Measurements from ENCODE around the gene SLC8A1. TPM values are rescaled to one million over a fixed set of nuclear protein-coding genes. Genes with fewer than 3 reads are reported as not detected.

SLC8A1 gene
- total and polyA plus RNA-seq, 2 donors (not counting 1 experiment from before 2014, with no cell fraction given): 0.07 to 0.20 TPM

- TF ChIP-seq, protein P1, sequence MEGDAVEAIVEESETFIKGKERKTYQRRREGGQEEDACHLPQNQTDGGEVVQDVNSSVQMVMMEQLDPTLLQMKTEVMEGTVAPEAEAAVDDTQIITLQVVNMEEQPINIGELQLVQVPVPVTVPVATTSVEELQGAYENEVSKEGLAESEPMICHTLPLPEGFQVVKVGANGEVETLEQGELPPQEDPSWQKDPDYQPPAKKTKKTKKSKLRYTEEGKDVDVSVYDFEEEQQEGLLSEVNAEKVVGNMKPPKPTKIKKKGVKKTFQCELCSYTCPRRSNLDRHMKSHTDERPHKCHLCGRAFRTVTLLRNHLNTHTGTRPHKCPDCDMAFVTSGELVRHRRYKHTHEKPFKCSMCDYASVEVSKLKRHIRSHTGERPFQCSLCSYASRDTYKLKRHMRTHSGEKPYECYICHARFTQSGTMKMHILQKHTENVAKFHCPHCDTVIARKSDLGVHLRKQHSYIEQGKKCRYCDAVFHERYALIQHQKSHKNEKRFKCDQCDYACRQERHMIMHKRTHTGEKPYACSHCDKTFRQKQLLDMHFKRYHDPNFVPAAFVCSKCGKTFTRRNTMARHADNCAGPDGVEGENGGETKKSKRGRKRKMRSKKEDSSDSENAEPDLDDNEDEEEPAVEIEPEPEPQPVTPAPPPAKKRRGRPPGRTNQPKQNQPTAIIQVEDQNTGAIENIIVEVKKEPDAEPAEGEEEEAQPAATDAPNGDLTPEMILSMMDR (IDR thresholded peaks at IDR 0.05): no peak
- no peak for TF ChIP-seq EZH2 (IDR thresholded peaks at IDR 0.05; ENCODE audit: borderline replicate concordance, insufficient read depth, low read depth, low read length, poor library complexity, severe bottlenecking)
- no peak overlapping the region for H3K9ac ChIP-seq (ENCODE audit: low read length)
- intact Hi-C loops (cut with micrococcal nuclease): no loop called here
- Mint-ChIP-seq H3K27me3 (no peaks in the 10 kb centered on the region), H3K4me1 (no peaks in the 10 kb centered on the region), H3K9me3 (ENCODE audit: insufficient read depth) (no peaks in the 10 kb centered on the region), H3K27ac (no peak overlapping the region), H3K4me3 (no peak overlapping the region)
- DNase-seq: no peak
- ChIA-PET POLR2A (no interaction called here), CTCF (no interaction called here)
- H3K4me1 ChIP-seq (ENCODE audit: control insufficient read depth in 2 of 2, insufficient read depth in 2 of 2, low read length in 2 of 2): no peaks in the 10 kb centered on the region
- no peaks in the 10 kb centered on the region for H3K79me2 ChIP-seq (ENCODE audit: control insufficient read depth, insufficient read depth, low read length)
- no peak overlapping the region for H2AFZ ChIP-seq (ENCODE audit: insufficient read depth, low read depth, low read length, poor library complexity, severe bottlenecking)
- H3K36me3 ChIP-seq (replicated peaks in 1 of 2; ENCODE audit: control extremely low read depth in 1 of 2, control insufficient read depth in 1 of 2, extremely low read depth in 1 of 2, insufficient read depth in 2 of 2, low read length in 1 of 2): no peaks in the 10 kb centered on the region
- 83% methylated on average over 1 of the region's 3 CpGs for WGBS (ENCODE audit: insufficient coverage)
- no peak overlapping the region for H3K27ac ChIP-seq (ENCODE audit: low read length in 2 of 2)
- no peak overlapping the region for H3K4me3 ChIP-seq (ENCODE audit: control extremely low read depth in 1 of 5, extremely low read depth in 1 of 5, insufficient read depth in 1 of 5, low read depth in 2 of 5, low read length in 4 of 5)
- H4K20me1 ChIP-seq (ENCODE audit: control insufficient read depth, insufficient read depth, low read length, poor library complexity, severe bottlenecking): no peaks in the 10 kb centered on the region
- ATAC-seq (ENCODE audit: low read depth): no peak
- H3K9me3 ChIP-seq (ENCODE audit: control extremely low read depth in 1 of 3, control insufficient read depth in 2 of 3, insufficient read depth in 1 of 3, low read length in 2 of 3): no peaks in the 10 kb centered on the region
- no peaks in the 10 kb centered on the region for H3K27me3 ChIP-seq (replicated peaks in 1 of 4; ENCODE audit: control extremely low read depth in 1 of 4, control insufficient read depth in 3 of 4, insufficient read depth in 4 of 4, low read length in 3 of 4)
- H3K4me2 ChIP-seq (replicated peaks; ENCODE audit: low read depth, low read length, poor library complexity, severe bottlenecking): no peak overlapping the region
Measured at GRCh38 chr2:40230707-40231432, 221.0 kb downstream of the SLC8A1 start.

DNA sequence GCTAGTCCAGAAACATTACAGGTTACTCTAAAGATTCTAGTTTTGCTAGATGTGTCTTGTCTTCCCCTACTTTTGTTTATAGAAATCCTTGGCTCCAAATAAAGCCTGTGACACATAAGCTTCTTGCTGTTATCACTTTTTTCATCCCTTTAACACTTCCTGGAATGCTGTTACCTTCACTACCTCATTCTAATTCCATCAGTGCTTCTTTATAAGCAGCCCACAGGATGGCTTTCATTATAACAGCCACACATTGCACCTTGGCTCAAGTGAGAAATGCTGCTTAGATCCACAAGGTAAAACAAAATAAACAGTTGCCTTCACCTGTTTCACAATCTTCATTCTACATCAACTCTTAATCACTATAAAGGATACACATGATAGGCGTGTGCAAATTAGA is 221.7 kb downstream of the SLC8A1 start:
- Histone ChIP-seq H2AFZ (ENCODE audit: insufficient read depth, low read depth, low read length, poor library complexity, severe bottlenecking) (no peak overlapping the region), H3K9me3 (ENCODE audit: control extremely low read depth in 1 of 3, control insufficient read depth in 2 of 3, insufficient read depth in 1 of 3, low read length in 2 of 3) (no peaks in the 10 kb centered on the region), H3K4me1 (ENCODE audit: control insufficient read depth in 2 of 2, insufficient read depth in 2 of 2, low read length in 2 of 2) (no peaks in the 10 kb centered on the region), H4K20me1 (ENCODE audit: control insufficient read depth, insufficient read depth, low read length, poor library complexity, severe bottlenecking) (no peaks in the 10 kb centered on the region), H3K36me3 (replicated peaks in 1 of 2; ENCODE audit: control extremely low read depth in 1 of 2, control insufficient read depth in 1 of 2, extremely low read depth in 1 of 2, insufficient read depth in 2 of 2, low read length in 1 of 2) (no peaks in the 10 kb centered on the region), H3K79me2 (ENCODE audit: control insufficient read depth, insufficient read depth, low read length) (no peaks in the 10 kb centered on the region), H3K4me3 (ENCODE audit: control extremely low read depth in 1 of 5, extremely low read depth in 1 of 5, insufficient read depth in 1 of 5, low read depth in 2 of 5, low read length in 4 of 5) (no peak overlapping the region), H3K9ac (ENCODE audit: low read length) (no peak overlapping the region), H3K27ac (ENCODE audit: low read length in 2 of 2) (no peak overlapping the region), H3K27me3 (replicated peaks in 1 of 4; ENCODE audit: control extremely low read depth in 1 of 4, control insufficient read depth in 3 of 4, insufficient read depth in 4 of 4, low read length in 3 of 4) (no peaks in the 10 kb centered on the region), H3K4me2 (replicated peaks; ENCODE audit: low read depth, low read length, poor library complexity, severe bottlenecking) (no peak overlapping the region)
- H3K27ac Mint-ChIP-seq: no peak overlapping the region
- no peak for TF ChIP-seq EZH2 (IDR thresholded peaks at IDR 0.05; ENCODE audit: borderline replicate concordance, insufficient read depth, low read depth, low read length, poor library complexity, severe bottlenecking)
- TF ChIP-seq, protein P1 (IDR thresholded peaks at IDR 0.05): no peak
- DNase-seq (no peak), ATAC-seq (ENCODE audit: low read depth) (no peak)
- no peak overlapping the region for H3K4me3 Mint-ChIP-seq
- no peaks in the 10 kb centered on the region for H3K4me1 Mint-ChIP-seq
- H3K27me3 Mint-ChIP-seq: no peaks in the 10 kb centered on the region
- no CpG with 5 or more reads among the region's 1 CpG for WGBS (ENCODE audit: insufficient coverage)
- ChIA-PET CTCF (no interaction called here), POLR2A (no interaction called here)
- no peaks in the 10 kb centered on the region for H3K9me3 Mint-ChIP-seq (ENCODE audit: insufficient read depth)
- intact Hi-C loops (cut with micrococcal nuclease): no loop called here

Data from B cell (primary cell).